ENCODE data around the gene ZNF345. TPM values are rescaled to one million over a fixed set of nuclear protein-coding genes. Genes with fewer than 3 reads are reported as not detected.

Gene ZNF345
- total and polyA plus RNA-seq, 10 of the 15 experiments (the other 5 are each of a cell fraction or from before 2014, with no cell fraction given): 1.3 to 3.0 (median 2.0) TPM

DNA sequence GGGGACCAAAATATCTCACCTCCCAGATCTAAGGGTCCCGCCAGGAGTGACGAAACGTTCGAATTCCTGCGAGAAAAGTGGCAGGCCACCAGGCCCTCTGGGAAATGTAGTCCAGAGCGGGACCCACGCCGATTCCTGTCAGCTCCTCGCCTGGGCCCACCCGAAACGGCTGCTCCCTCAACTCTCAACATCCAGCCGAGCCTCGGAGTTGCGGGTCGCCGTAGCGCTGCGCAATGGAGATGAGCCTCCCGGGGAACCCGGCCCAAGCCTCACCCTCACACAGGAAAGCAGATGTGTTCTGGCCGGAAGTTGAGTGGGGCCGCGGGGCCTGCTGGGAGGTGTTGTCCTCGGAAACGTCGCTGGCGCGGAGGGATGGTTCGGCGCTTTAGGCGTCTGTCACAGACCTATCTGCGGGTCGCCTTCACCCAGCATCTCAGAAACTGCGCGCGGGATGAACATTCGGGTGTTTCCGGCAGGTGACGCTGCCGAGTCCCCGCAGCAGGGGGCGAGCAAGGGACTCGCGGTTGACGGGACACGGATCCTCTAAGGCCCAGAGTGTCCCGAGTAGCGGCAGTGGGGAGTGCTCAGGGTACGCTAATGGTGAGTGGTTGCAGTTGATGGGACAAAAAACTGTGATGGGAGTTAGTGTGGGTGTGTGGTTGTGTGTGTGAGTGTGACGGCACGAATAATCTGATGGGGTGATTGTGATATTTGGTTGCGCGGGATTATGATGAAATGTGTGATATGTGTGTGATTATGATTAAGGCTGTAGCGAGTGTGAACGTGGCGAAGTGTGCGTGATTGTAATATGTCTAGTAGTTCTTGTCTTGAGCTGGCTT, 65.5 kb downstream of the ZNF345 start, which contains the start of the genes ZNF568 and ZNF829 (continued):
- TF ChIP-seq, protein P1, sequence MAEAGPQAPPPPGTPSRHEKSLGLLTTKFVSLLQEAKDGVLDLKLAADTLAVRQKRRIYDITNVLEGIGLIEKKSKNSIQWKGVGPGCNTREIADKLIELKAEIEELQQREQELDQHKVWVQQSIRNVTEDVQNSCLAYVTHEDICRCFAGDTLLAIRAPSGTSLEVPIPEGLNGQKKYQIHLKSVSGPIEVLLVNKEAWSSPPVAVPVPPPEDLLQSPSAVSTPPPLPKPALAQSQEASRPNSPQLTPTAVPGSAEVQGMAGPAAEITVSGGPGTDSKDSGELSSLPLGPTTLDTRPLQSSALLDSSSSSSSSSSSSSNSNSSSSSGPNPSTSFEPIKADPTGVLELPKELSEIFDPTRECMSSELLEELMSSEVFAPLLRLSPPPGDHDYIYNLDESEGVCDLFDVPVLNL (IDR thresholded peaks at IDR 0.05; ENCODE audit: low read depth, low read length): 0 out of 2 replicates have a peak, but pooled peaks have one; percentile 23
- TF ChIP-seq JUNB (IDR thresholded peaks at IDR 0.05) (no peak), ASH2L (IDR thresholded peaks at IDR 0.05; ENCODE audit: borderline replicate concordance, low read depth) (no peak), SPI1 (IDR thresholded peaks at IDR 0.05; ENCODE audit: borderline replicate concordance, insufficient read depth, low read depth, low read length) (no peak), HDAC2 (IDR thresholded peaks at IDR 0.05) (no peak), IKZF2 (IDR thresholded peaks at IDR 0.05) (no peak), PAX5 (IDR thresholded peaks at IDR 0.05; ENCODE audit: borderline replicate concordance, low read depth, low read length) (peak; percentile 30; the same call in 1 of the 2 replicates), ATF7 (IDR thresholded peaks at IDR 0.05; ENCODE audit: low read depth) (no peak), MXI1 (IDR thresholded peaks at IDR 0.05; ENCODE audit: low read depth, low read length) (no peak), NR2F1 (conservative IDR thresholded peaks at IDR 0.05) (no peak), CEBPB (IDR thresholded peaks at IDR 0.05; ENCODE audit: borderline replicate concordance in 1 of 2, low read depth in 2 of 2, low read length in 2 of 2) (no peak), MYB (IDR thresholded peaks at IDR 0.05; ENCODE audit: borderline replicate concordance, low read depth, low read length) (no peak), ZNF274 (IDR thresholded peaks at IDR 0.05; ENCODE audit: insufficient read depth, insufficient read length) (no peak), NR2C1 (IDR thresholded peaks at IDR 0.05) (no peak)
- TF ChIP-seq, protein P2, sequence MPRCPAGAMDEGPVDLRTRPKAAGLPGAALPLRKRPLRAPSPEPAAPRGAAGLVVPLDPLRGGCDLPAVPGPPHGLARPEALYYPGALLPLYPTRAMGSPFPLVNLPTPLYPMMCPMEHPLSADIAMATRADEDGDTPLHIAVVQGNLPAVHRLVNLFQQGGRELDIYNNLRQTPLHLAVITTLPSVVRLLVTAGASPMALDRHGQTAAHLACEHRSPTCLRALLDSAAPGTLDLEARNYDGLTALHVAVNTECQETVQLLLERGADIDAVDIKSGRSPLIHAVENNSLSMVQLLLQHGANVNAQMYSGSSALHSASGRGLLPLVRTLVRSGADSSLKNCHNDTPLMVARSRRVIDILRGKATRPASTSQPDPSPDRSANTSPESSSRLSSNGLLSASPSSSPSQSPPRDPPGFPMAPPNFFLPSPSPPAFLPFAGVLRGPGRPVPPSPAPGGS (IDR thresholded peaks at IDR 0.05; ENCODE audit: borderline replicate concordance, insufficient read depth, low read depth, low read length, poor library complexity, severe bottlenecking): no peak
- TF ChIP-seq, protein P3, sequence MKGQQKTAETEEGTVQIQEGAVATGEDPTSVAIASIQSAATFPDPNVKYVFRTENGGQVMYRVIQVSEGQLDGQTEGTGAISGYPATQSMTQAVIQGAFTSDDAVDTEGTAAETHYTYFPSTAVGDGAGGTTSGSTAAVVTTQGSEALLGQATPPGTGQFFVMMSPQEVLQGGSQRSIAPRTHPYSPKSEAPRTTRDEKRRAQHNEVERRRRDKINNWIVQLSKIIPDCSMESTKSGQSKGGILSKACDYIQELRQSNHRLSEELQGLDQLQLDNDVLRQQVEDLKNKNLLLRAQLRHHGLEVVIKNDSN (IDR thresholded peaks at IDR 0.05; ENCODE audit: borderline replicate concordance, extremely low read length, insufficient read depth, low read depth, low read length): peak; percentile 24
